CD4-positive, alpha-beta T cell (primary cell): ENCODE results near the gene LHX4. TPM values are rescaled to one million over a fixed set of nuclear protein-coding genes. Genes with fewer than 3 reads are reported as not detected.

Source experiments
- ATAC-seq: fragments of 200-7000 bp; cut with Tn5 transposase; one replicate; pipeline ENCODE4 v1.10.0; 2022; ENCODE audit warnings: mild to moderate bottlenecking; ENCODE audit not compliant: poor library complexity
- CTCF ChIA-PET: fragments of 350-600 bp; sonication (Branson Sonifier 250); formaldehyde crosslinking; loops from one replicate; lab custom pipeline; 2021; ENCODE audit warnings: antibody characterized with exemption, inconsistent platforms; lab: Charles Lee
- POLR2A ChIA-PET: fragments of 350-600 bp; sonication (Branson Sonifier 250); formaldehyde crosslinking; loops from one replicate; lab custom pipeline; 2021; ENCODE audit warnings: antibody characterized with exemption, inconsistent platforms; lab: Charles Lee
- DNase-seq, 14 experiments: peaks; one replicate each; pipeline ENCODE4 v3.0.0-alpha.2; 2013 to 2020; ENCODE audit warnings: mixed read lengths in 2 of 14
- H3K27ac ChIP-seq, 2 donors: one replicate each; pipeline versions ENCODE4 v1.5.1 to v1.7.0; 2013; ENCODE audit warnings: low read length in 2 of 2, low read depth in 1 of 2, mild to moderate bottlenecking in 1 of 2
- H3K27me3 ChIP-seq, 2 experiments: 1 replicate in 1 of 2; 2 replicates in 1 of 2; pipeline versions ENCODE4 v1.6.1 to v1.7.0; 2013; ENCODE audit warnings: low read length in 2 of 2, control low read depth in 1 of 2, mild to moderate bottlenecking in 1 of 2, moderate library complexity in 1 of 2; ENCODE audit not compliant: insufficient read depth in 2 of 2, control insufficient read depth in 1 of 2
- H3K36me3 ChIP-seq: one replicate; pipeline ENCODE4 v1.6.1; 2013; ENCODE audit warnings: low read length, control low read depth; ENCODE audit not compliant: insufficient read depth
- H3K4me1 ChIP-seq: one replicate; pipeline ENCODE4 v1.6.1; 2013; ENCODE audit warnings: low read length, control low read depth; ENCODE audit not compliant: insufficient read depth
- H3K4me3 ChIP-seq: one replicate; pipeline ENCODE4 v1.5.1; 2013; ENCODE audit warnings: mild to moderate bottlenecking, low read length, moderate library complexity
- H3K9me3 ChIP-seq, 2 experiments: 1 replicate in 1 of 2; 2 replicates in 1 of 2; pipeline versions ENCODE4 v1.6.1 to v1.7.0; 2013; ENCODE audit warnings: low read length in 2 of 2, mild to moderate bottlenecking in 2 of 2, control low read depth in 1 of 2, moderate library complexity in 1 of 2; ENCODE audit not compliant: control insufficient read depth in 1 of 2, insufficient read depth in 1 of 2
- H3K27ac Mint-ChIP-seq: one replicate; pipeline ENCODE4 v1.8.0; 2020; ENCODE audit warnings: mixed read lengths
- H3K27me3 Mint-ChIP-seq: one replicate; pipeline ENCODE4 v1.8.0; 2021; ENCODE audit warnings: mixed read lengths
- H3K36me3 Mint-ChIP-seq: one replicate; pipeline ENCODE4 v1.8.0; 2021; ENCODE audit warnings: low read depth, mixed read lengths
- H3K4me1 Mint-ChIP-seq: one replicate; pipeline ENCODE4 v1.8.0; 2021; ENCODE audit warnings: low read depth, mixed read lengths
- H3K4me3 Mint-ChIP-seq: one replicate; pipeline ENCODE4 v1.8.0; 2020; ENCODE audit warnings: mild to moderate bottlenecking, mixed read lengths
- H3K9me3 Mint-ChIP-seq: one replicate; pipeline ENCODE4 v1.8.0; 2020; ENCODE audit warnings: mixed read lengths
- intact Hi-C, 2 experiments: fragments of 100-400 bp; cut with DNase I in 1 of 2; cut with micrococcal nuclease in 1 of 2; formaldehyde crosslinking; loops; one replicate each; pipeline versions ENCODE4 v1.15.1 to v1.9.0; 2023 to 2025; cut with DNase I, micrococcal nuclease
- total RNA-seq, 174 experiments: library from RNA in 2 of 174; stranded (reverse) in 2 of 174; gene quantifications; one replicate each; pipeline ENCODE4 v1.2.3 and lab custom pipeline; 2021 to 2026
- TF ChIP-seq, protein P1 (sequence below): fragments of 200-600 bp; IDR thresholded peaks from one replicate; pipeline ENCODE4 v1.8.0; 2022; ENCODE audit warnings: antibody characterized with exemption, mild to moderate bottlenecking

Gene LHX4
- total RNA-seq, 2 experiments from 2014 or later, result 0.03 TPM; not detected in 1

DNA sequence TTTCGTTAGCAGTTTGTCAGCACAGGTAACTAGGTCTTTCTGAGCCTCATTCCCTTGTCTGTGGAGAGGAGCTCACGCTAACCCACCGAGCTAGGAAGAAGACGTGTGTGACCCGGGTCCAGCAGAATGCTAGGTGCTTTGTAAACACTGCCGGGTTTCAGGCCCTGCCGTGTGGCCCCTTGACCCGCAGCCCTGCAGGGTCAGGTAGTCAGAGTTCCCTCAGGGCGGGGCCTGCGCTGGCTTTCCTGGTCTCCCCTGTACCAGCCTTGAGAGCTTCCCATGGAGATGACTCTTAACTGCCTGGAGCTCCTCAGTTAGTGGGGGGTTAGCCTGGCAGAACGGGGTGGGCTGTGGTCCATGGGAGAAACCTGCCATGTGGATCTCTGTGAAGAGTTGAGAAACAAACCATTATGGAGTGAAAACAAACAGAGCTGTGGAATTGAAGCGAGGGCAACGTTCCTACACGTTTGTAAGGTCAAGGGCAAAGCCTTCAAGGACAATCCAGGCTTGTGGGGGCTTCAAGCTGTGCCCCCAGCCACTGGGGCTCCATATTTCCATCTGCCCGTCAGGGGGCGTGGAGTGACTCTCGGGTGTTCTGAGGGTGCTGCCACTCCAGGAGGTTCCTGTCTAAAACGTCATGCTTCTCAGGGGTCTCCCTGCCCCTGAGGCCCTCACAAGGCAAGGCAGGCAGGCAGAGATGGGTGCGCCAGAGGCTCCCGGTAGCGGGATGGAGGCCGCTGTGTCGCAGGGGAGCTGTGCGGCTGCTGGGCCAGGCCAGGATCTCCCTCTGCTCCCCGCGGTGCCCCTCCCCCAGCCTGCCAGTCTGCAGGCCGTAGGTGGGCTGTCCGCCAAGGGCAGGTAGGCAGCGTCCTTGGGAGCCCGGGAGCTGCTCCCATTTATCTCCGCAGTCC, 23.8 kb downstream of the LHX4 start:
- ATAC-seq (no peak), DNase-seq (no peak)
- POLR2A ChIA-PET, result no interaction called here
- TF ChIP-seq, protein P1, sequence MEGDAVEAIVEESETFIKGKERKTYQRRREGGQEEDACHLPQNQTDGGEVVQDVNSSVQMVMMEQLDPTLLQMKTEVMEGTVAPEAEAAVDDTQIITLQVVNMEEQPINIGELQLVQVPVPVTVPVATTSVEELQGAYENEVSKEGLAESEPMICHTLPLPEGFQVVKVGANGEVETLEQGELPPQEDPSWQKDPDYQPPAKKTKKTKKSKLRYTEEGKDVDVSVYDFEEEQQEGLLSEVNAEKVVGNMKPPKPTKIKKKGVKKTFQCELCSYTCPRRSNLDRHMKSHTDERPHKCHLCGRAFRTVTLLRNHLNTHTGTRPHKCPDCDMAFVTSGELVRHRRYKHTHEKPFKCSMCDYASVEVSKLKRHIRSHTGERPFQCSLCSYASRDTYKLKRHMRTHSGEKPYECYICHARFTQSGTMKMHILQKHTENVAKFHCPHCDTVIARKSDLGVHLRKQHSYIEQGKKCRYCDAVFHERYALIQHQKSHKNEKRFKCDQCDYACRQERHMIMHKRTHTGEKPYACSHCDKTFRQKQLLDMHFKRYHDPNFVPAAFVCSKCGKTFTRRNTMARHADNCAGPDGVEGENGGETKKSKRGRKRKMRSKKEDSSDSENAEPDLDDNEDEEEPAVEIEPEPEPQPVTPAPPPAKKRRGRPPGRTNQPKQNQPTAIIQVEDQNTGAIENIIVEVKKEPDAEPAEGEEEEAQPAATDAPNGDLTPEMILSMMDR, result no peak
- Histone ChIP-seq H3K27ac (no peak overlapping the region), H3K4me3 (no peak overlapping the region), H3K4me1 (no peaks in the 10 kb centered on the region), H3K36me3 (no peaks in the 10 kb centered on the region), H3K9me3 (peaks cover 0 to 5% of the 10 kb centered on the region in 2 experiments), H3K27me3 (peaks cover 29 to 43% of the 10 kb centered on the region in 2 experiments)
- H3K27me3 Mint-ChIP-seq, result peaks cover 85% of the 10 kb centered on the region
- no peak overlapping the region for H3K4me3 Mint-ChIP-seq
- no peak overlapping the region for H3K27ac Mint-ChIP-seq
- intact Hi-C loops, result loop anchor here (2.0 kb wide), 1 partner anchor 163 kb away; no protein-coding TSS in a partner anchor
- no peaks in the 10 kb centered on the region for H3K4me1 Mint-ChIP-seq
- H3K9me3 Mint-ChIP-seq, result no peaks in the 10 kb centered on the region
- no peaks in the 10 kb centered on the region for H3K36me3 Mint-ChIP-seq
- CTCF ChIA-PET, result interaction anchor here (1.3 kb wide), 1 partner anchor 224 kb away, joined by 4 read pairs; no protein-coding TSS in a partner anchor

DNA sequence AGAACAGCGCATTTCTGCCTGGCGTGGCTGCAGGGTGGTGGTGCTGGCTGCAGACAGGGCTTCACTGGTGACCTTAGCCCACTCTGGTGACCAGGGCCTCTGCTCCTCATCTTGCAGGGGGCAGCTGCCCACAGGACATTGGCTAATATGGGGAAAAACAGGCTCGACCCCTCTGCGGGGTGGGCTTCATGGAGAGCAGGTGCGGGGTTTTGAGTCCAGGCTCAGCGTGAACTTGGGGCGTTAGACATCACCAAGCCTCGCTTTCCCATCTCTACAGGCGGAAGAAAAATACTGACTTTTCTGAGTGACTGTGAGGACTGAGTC, 24.4 kb downstream of the LHX4 start:
- no peaks in the 10 kb centered on the region for H3K4me1 ChIP-seq
- H3K4me3 ChIP-seq, result no peak overlapping the region
- ChIA-PET POLR2A (no interaction called here), CTCF (no interaction called here)
- no peaks in the 10 kb centered on the region for H3K36me3 ChIP-seq
- Mint-ChIP-seq H3K4me1 (no peaks in the 10 kb centered on the region), H3K4me3 (no peak overlapping the region), H3K36me3 (no peaks in the 10 kb centered on the region), H3K27ac (no peak overlapping the region), H3K9me3 (no peaks in the 10 kb centered on the region), H3K27me3 (peaks cover 81% of the 10 kb centered on the region)
- ATAC-seq, result no peak
- peaks cover 29 to 43% of the 10 kb centered on the region in 2 experiments for H3K27me3 ChIP-seq
- intact Hi-C loops, result no loop called here
- no peak overlapping the region for H3K27ac ChIP-seq
- H3K9me3 ChIP-seq, result peaks cover 0 to 5% of the 10 kb centered on the region in 2 experiments
- TF ChIP-seq, protein P1, result no peak
- no peak for DNase-seq

DNA sequence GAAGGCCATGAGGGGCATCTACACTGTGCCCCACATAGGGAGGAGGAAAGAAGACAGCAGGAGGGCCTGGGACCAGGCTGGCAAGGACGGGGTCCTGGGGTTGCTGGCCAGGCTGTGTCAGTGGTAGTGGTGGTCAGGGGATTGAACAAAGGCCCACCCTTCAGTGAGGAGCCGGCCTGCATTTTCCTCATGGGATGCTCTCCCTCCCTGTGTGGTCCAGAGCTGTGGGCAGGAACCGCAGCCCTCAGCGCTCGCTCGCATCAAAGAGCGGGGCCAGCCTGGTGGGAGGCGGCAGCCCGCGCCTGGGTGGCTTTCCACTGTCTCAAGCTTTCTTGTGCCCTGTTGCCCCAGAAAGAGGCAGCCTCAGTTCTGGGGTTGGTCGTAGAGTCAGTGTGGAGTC, 24.8 kb downstream of the LHX4 start:
- peaks cover 0 to 5% of the 10 kb centered on the region in 2 experiments for H3K9me3 ChIP-seq
- ChIA-PET POLR2A (no interaction called here), CTCF (no interaction called here)
- H3K36me3 ChIP-seq, result no peaks in the 10 kb centered on the region
- H3K4me3 ChIP-seq, result no peak overlapping the region
- peaks cover 77% of the 10 kb centered on the region for H3K27me3 Mint-ChIP-seq
- H3K9me3 Mint-ChIP-seq, result no peaks in the 10 kb centered on the region
- no peaks in the 10 kb centered on the region for H3K36me3 Mint-ChIP-seq
- peaks cover 29 to 46% of the 10 kb centered on the region in 2 experiments for H3K27me3 ChIP-seq
- no peak overlapping the region for H3K27ac ChIP-seq
- no peak for DNase-seq
- ATAC-seq, result no peak
- H3K4me1 Mint-ChIP-seq, result no peaks in the 10 kb centered on the region
- H3K27ac Mint-ChIP-seq, result no peak overlapping the region
- intact Hi-C loops, result no loop called here
- TF ChIP-seq, protein P1, result no peak
- H3K4me3 Mint-ChIP-seq, result no peak overlapping the region
- H3K4me1 ChIP-seq, result no peaks in the 10 kb centered on the region
